Activated T-helper 1 cell treated with Interleukin-2 at 50 U/mL for 16 hours (primary cell): Measurements from ENCODE around the gene STX1B.
"Not testable (repeated sequence)": the region's sequence is repeated elsewhere in the genome, so short reads cannot be mapped to it uniquely, and the experiment has no call there.

ENCODE experiments used
- DNase-seq: peaks from one replicate; pipeline ENCODE4 v3.0.0-alpha.2; 2020; ENCODE audit warnings: low read depth

Gene STX1B

DNA sequence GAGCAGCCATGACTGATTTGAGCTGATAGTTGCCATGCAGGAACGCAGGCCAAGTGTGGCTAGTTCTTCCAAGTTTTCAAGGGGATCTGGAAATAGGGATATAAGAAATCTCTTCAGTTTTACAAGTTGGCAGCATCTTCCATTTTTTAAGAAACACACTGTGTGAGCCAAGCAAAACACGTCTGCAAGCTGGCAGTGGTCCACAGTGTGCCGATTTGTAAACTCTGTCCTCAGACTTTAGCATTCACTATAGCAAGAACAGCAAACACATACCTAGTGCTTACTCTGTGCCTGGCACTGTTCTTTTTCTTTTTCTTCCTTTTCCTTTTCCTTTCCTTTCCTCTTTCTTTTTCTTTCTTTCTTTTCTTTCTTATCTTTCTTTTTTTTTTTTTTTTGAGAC is 58.7 kb downstream of the STX1B start:
- DNase-seq: no peak

DNA sequence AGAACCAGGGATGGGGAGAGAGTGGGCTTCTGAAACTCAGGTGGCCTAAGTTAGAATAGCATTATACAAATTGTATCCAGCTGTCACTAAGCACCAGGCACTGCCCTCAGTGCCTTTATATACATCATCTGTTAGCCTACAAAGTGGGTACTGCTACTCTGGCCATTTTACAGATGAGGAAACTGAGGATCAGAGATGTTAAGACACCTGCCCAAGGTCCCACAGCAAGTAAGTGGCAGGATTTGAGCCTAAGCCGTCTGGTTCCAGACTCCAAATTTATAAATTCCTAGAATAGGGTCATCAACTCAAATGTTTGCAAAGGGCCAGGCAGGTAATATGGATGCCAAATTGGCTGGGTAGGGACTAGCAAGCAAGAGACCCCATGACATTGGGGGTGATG is 59.2 kb downstream of the STX1B start:
- no peak for DNase-seq

DNA sequence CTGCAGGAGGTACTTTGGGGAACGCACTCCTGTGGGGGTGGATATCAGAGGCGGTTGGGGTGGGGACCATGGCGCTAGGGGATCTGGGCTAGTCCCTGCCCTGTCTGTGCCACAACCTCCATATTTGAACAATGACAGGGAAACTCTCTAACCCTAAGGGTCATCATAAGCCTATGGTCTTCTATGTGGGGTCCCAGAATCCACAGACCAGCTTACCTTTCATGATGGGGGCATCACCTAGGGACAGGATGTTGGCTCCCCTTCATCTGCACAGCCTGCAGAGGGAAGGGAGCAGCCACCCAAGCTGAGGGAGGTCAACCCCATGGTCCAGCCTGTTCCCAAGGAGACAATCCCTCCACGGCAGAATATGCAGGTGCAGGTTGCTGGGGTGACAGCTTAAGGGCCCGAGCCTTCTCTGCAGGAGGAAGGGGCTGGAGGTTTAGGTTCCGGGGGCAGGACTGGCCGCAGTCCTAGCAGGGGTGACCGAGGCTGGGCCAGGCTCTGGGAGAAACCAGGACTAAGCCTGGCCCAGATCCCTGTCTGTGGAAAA is 59.8 kb downstream of the STX1B start:
- no peak for DNase-seq

DNA sequence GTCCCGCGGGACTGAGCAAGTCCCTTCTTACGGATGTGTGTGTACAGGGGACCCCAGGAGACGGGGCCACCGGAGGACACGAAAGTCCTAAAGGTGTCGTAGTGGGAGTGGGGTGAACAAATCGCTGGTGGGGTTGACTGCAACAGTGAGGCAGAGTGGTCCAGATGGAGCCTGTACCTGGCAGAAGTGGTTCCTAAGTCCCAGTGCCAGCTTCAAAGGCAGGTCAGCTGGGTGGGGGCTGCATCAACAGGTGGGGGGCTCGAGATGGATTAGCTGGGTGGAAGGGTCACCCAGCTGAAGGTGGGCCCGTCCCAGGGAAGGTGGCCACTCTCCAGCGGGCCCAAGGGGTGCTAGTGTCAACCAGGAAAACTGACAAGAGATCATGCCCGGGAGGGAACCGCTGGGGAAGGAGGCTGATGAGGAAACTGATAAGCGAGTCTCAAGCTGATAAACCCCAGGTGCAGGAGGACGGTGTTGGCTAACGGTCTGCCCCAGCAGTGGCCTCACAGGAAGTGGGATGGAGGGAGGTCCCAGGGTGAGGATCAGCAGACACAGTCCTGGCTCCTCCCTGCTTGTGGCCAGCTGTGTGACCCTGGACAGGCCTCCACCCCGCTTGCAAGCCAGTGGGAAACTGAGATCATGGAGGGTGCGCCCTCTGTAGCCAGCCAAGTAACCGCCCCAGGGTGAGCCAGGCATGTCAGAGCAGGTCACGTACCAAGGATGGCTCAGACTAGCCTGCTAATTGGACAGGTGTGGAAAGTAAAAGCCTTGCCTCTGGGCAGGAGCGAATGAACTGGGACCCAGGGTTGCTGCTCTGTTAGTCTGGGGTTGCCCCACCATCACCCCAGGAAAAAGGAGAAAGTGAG is 60.6 kb downstream of the STX1B start:
- DNase-seq: no peak

DNA sequence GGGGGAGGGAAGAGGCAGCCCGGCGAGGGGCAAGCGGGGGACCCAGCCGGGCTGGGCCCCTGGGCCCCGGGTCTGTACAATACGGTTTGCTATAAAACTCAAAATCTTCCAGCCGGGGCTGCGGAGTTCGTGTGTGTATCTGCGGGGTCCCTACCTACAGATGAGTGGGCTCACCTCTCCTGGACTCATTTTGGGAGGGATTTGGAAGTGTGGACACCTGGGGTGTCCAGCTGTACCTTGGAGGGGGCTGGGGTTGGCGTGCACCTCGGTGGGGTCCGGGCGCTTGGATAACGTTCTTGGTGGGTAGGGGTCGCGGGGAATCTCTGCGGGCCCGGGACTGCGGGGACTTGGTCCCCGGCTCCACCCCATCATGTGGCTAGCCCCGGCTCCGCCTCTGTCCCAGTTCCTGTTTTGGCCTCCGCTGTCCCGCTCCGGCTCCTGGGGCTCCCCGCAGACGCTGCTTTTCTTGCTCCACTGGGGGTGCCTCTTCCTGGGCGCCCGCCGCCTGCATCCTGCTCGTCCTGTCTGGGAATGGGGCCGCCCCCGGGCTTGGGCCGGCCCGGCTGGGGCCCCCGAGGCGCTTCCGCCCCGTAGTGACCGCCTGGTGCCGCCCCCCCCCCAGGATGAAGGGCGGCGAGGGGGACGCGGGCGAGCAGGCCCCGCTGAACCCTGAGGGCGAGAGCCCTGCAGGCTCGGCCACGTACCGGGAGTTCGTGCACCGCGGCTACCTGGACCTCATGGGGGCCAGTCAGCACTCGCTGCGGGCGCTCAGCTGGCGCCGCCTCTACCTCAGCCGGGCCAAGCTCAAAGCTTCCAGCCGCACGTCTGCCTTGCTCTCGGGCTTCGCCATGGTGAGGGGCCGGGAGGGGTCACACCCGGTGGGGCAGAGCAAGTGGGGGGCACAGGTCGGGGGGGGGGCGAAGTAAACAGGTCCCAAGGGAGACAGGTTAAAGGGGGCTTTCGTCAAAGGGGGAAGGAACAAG is 61.5 kb downstream of the STX1B start, which contains the start of gene ORAI3:
TSS of gene ORAI3 (plus strand) at position 402 of the 983 bp plus-strand sequence. CDS start at position 624, 222 bp downstream.
- DNase-seq: peak; percentile 37

DNA sequence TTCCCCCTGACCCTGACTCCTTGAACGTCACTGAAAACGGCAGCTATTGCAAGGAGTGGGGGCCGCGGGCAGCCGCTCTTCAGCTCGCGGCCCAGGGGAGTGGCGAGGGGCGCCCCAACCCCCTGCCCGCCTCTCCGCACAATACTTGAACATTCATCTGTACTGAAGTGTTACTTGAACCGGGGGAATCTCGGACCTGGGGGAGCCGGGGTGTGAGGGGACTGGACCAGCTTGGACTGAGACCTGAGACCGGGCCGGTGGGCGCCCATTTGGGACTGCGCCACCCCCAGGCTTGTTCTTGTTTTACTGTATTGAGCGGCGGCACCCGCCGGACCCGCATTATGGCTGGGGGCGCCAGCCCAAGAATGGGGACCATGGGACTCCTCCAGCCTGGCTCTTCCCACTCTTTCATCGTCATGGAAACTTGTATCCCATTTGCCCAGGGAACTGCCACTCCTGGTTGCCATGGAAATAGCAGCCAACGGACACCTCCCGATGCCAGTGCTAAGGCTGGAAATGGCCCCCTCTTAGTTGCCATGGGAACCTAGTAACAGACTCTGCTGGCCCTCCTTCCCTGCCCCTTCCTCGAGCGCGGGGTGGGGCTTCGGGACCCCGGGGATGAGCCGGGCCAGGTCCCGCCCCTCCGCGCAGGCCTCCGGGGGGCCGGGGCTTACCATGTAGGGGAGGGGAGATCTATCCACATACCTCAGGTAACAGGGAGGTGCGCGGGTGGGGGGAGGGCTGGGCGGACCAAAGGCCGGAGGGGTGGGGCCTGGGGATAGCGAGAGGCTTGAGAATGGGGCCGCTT is 62.4 kb downstream of the STX1B start:
- DNase-seq: no peak

DNA sequence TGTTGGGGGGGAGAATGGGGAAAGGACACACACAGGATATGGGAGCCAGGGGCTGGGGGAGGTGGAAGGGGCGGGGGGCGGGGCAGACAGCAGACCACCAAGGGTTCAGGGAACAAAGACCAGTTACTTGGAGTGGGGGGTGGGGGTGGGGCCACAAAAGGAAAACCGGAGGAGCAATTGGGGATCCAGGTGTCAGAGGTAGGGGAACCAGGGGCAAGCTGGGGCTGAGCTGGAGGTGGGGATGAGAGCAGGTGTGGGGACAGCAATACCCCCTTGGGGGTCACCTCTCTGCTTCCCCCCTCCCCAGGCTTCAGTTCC is 62.9 kb downstream of the STX1B start:
- DNase-seq: no peak

DNA sequence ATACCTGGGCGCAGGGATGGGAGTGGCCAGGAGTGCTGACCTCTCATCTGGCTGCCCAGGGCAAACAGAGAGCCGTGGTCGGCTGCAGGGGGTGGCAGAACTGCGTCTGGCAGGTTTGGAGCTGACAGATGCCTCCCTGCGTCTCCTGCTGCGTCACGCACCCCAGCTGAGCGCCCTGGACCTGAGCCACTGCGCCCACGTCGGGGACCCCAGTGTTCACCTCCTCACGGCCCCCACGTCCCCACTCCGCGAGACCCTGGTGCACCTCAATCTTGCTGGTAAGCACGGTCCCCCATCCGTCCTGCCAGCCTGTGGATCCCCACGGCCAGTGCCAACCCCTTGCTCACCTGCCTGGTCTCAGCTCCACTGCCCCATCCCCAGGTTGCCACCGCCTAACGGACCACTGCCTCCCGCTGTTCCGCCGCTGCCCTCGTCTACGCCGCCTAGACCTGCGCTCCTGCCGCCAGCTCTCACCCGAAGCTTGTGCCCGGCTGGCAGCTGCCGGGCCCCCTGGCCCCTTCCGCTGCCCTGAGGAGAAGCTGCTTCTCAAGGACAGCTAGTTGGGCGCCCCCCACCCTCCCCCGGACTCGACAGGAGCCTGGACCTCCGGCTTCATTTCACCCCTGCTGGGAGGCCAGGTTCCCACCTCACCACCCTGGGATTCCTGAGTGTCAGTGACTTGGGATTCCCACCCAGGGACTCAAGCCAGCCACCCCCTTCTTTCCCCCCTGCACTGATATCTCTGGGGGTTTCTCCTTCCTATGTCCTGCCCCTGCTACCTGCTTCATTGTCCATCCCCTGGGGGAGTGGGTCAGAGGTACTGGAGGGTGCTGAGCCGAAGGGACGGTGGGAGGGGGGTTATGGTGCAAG is 63.5 kb downstream of the STX1B start:
- no peak for DNase-seq

DNA sequence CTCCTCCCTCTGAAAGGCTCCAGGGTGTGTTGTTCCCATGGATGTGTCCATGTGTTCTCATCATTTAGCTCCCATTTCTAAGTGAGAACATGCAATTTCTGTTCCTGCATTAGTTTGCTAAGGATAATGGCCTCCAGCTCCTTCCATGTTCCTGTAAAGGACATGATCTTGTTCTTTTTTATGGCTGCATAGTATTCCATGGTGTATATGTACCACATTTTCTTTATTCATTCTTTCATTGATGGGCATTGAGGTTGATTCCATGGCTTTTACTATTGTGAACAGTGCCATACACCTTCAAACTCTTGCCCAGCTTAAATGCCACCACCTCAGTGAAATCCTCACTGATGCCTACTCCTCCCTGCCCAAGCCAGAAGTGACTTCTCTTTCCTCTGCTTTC is 66.1 kb downstream of the STX1B start:
- no peak for DNase-seq

DNA sequence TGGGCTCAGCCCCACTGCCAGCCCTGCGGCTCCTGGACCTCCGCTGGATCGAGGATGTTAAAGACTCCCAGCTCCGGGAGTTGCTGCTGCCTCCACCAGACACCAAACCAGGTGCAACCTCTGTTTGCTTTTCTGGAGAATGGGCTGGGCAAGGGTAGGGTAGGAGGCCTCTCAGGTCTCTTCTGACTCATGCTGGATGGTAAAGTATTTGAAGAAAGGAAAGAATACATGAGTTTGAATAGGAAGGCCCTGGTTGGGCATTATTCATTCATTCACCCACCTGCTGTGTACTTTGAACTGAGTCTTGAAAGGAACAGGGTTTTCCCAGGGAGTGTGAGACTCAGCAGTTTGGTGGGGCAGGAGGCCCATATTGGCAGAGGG is 68.0 kb downstream of the STX1B start:
- DNase-seq: no peak

DNA sequence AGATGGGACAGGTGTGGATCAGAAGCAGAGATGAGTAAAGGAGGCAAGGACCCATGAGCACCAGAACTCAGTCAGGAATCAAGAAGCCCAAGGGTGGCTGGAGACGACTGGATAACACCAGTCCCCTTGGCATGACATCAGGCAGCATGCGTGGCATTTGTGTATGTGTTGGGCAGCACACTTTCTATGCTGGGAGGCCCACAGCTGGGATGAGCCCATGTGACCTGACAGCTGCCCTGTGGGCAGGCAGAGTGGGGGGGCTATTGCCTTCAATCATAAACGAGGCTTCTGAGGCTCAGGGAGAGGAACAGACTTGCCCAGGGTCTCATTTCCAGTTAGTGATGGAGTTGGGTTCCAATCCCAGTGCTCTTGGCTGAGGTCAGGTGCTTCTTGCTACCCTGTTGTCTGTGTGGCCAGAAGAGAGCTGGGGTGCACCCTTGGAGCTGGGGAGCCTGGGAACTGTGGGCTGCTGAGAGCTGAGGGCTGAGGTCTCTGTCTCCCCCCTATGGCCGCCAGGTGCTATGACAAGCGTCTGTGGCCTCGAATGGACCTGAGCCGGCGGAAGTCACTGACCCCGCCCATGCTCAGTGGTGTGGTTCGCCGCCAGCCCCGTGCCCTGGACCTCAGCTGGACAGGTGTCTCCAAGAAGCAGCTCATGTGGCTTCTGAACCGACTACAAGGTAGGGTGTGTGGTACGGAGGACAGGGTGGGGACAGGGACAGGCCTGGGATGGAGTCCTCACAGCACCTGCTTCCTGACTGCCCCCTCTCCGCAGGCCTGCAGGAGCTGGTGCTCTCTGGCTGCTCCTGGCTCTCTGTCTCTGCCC is 68.6 kb downstream of the STX1B start:
- DNase-seq: peak; percentile 45

DNA sequence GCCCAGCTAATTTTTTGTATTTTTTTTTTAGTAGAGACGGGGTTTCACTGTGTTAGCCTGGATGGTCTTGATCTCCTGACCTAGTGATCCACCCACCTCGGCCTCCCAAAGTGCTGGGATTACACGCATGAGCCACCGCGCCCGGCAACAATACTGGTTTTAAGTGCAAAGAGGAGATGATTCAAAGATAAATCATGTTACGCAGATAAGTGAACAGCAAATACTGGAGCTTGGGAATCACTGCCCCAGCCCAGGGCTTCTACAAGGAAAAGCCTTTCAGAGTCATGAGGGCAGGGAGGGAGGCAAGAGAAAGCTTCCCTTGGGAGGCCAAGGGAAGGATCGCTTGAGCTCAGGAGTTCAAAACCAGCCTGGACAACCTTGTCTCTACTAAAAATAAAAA is 70.9 kb downstream of the STX1B start:
- not testable (repeated sequence) for DNase-seq
